AG04449 (cell line): ENCODE data around the gene MGAT4B.

Experiments
- CTCF ChIA-PET: fragments of 350-600 bp; formaldehyde crosslinking; extraction: SDS; loops from one replicate; lab custom pipeline; 2021; ENCODE audit warnings: antibody characterized with exemption; lab: Yijun Ruan, JAX
- POLR2A ChIA-PET: fragments of 400-600, 350-600 bp; formaldehyde crosslinking; extraction: SDS; loops from one replicate; lab custom pipeline; 2020; ENCODE audit warnings: antibody characterized with exemption, inconsistent platforms; lab: Yijun Ruan, JAX
- DNase-seq: peaks from one replicate; pipeline ENCODE4 v3.0.0-alpha.2; 2010; ENCODE audit warnings: low read depth, low spot score
- H3K4me3 ChIP-seq: 2 replicates; pipeline ENCODE4 v1.5.1; 2011; ENCODE audit warnings: low read depth, mild to moderate bottlenecking, control low read depth, low read length
- TF ChIP-seq, protein P1 (sequence below): IDR thresholded peaks from one replicate; pipeline ENCODE4 v1.5.1; 2011; ENCODE audit warnings: mild to moderate bottlenecking, moderate library complexity, low read length, control low read depth, inconsistent platforms; ENCODE audit not compliant: insufficient read depth; ENCODE audit errors: missing control alignments

MGAT4B gene

GRCh38 chr5:179778591-179778990 is 28.1 kb downstream of the MGAT4B start:
- TF ChIP-seq, protein P1, sequence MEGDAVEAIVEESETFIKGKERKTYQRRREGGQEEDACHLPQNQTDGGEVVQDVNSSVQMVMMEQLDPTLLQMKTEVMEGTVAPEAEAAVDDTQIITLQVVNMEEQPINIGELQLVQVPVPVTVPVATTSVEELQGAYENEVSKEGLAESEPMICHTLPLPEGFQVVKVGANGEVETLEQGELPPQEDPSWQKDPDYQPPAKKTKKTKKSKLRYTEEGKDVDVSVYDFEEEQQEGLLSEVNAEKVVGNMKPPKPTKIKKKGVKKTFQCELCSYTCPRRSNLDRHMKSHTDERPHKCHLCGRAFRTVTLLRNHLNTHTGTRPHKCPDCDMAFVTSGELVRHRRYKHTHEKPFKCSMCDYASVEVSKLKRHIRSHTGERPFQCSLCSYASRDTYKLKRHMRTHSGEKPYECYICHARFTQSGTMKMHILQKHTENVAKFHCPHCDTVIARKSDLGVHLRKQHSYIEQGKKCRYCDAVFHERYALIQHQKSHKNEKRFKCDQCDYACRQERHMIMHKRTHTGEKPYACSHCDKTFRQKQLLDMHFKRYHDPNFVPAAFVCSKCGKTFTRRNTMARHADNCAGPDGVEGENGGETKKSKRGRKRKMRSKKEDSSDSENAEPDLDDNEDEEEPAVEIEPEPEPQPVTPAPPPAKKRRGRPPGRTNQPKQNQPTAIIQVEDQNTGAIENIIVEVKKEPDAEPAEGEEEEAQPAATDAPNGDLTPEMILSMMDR = no peak
- no peak for DNase-seq
- ChIA-PET POLR2A (no interaction called here), CTCF (no interaction called here)
- H3K4me3 ChIP-seq = no peak overlapping the region

- no peak overlapping the region for H3K4me3 ChIP-seq
- ChIA-PET POLR2A (no interaction called here), CTCF (interaction anchor here (0.8 to 4.4 kb wide), 4 partner anchors 10 to 19 kb away, joined by 3 to 29 read pairs (median 6); no protein-coding TSS in a partner anchor)
- DNase-seq = no peak
- TF ChIP-seq, protein P1 = no peak
Measured at GRCh38 chr5:179777909-179778308, 28.8 kb downstream of the MGAT4B start.

DNA sequence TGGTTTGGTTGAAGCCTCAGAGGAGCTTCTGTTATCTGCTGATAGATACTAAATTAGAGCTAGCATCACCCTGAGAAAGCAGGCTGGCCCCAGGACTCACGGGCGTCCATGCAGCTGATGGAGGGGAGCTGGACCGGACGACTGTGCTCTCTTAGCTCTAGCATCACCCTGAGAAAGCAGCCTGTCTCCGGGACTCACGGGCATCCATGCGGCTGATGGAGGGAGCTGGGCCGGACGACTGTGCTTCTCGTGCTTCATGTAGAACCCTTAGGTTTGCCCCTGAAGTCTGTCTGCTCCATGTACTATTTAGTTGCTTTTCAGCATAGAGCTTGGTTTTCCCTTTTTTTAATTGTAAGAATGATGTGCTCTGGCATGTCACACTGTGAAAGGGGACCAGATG is 29.2 kb downstream of the MGAT4B start:
- no peak for DNase-seq
- TF ChIP-seq, protein P1 = no peak
- CTCF ChIA-PET = interaction anchor here (0.8 to 4.4 kb wide), 5 partner anchors 10 to 19 kb away, joined by 3 to 29 read pairs (median 5); no protein-coding TSS in a partner anchor

DNA sequence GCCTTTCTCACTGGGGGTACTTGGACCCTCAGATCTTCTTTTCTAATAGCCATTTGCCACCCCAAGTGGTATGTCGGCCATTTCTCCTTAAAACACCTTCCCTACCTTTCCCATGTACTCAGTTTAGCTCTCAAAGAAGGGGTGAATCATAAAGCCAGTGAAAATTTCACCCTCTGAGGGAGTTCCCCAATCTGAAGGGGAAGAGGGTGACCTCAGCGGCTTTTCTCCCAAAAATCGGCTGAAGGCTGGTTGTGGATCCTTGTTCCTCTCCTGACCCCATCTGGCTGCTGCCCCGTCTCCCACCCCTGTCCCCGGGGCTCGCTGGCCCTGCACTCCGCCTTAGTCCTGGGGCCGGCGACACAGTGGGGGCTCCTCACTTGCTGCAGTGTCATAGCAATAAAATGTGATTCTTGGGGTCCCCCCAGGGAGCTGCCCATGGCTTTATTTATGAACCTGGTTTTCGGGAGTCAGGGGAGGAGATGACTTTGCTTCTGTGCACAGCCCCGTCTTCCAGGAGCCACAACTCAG is 30.2 kb downstream of the MGAT4B start:
- POLR2A ChIA-PET = no interaction called here

More for the DNA sequence above, 29.2 kb downstream of the MGAT4B start:
- H3K4me3 ChIP-seq = no peak overlapping the region
- POLR2A ChIA-PET = interaction anchor here (0.9 kb wide), 1 partner anchor 15 kb away, joined by 3 read pairs; no protein-coding TSS in a partner anchor

DNA sequence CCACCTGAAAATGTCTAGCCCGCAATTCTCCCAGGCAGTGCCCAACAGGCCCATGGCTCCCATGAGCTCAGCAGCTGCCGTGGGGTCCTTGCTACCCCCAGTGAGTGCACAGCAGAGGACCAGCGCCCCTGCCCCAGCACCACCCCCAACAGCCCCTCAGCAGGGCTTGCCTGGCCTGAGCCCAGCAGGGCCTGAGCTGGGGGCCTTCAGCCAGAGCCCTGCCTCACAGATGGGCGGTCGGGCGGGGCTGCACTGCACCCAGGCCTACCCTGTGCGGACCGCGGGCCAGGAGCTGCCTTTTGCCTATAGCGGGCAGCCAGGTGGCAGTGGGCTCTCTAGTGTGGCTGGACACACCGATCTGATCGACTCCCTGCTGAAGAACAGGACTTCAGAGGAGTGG is 32.2 kb downstream of the MGAT4B start:
- H3K4me3 ChIP-seq = no peak overlapping the region
- ChIA-PET CTCF (interaction anchor here (1.1 to 4.4 kb wide), 2 partner anchors 9 to 11 kb away, joined by 3 to 29 read pairs; no protein-coding TSS in a partner anchor), POLR2A (no interaction called here)
- TF ChIP-seq, protein P1 = no peak
- no peak for DNase-seq

More for the DNA sequence above, 30.2 kb downstream of the MGAT4B start:
- CTCF ChIA-PET = interaction anchor here (0.8 to 4.4 kb wide), 5 partner anchors 9 to 15 kb away, joined by 3 to 29 read pairs (median 4); no protein-coding TSS in a partner anchor
- no peak for DNase-seq
- no peak overlapping the region for H3K4me3 ChIP-seq
- TF ChIP-seq, protein P1 = no peak

DNA sequence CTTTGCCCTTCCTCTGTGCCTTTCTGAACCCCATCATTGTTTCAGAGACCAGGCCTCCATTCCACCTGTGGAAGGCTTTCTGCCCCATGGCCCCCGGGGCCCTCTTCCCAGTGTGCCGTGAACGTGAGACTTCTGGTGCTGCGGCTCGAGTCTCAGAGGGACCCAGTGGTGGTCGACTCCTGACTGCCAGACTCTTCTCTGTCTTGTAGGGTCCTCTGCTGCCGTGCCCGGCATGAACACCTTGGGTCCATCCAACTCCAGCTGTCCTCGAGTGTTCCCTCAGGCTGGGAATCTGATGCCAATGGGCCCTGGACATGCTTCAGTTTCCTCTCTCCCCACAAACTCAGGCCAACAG is 33.0 kb downstream of the MGAT4B start:
- DNase-seq = no peak
- ChIA-PET POLR2A (no interaction called here), CTCF (interaction anchor here (4.4 kb wide), 1 partner anchor 10 kb away, joined by 29 read pairs; no protein-coding TSS in a partner anchor)
- H3K4me3 ChIP-seq = no peak overlapping the region
- TF ChIP-seq, protein P1 = no peak
